ENCODE results near the gene SMIM45.
A peak's percentile ranks its signal among the peaks of the same experiment; 100 is the strongest.

The SMIM45 gene

GRCh38 chr22:41913842-41914534 is 38.0 kb upstream of the SMIM45 start:
- Mint-ChIP-seq H3K36me3 (ENCODE audit: unreplicated experiment) (no peaks in the 10 kb centered on the region), H3K4me3 (ENCODE audit: unreplicated experiment) (no peak overlapping the region), H3K4me1 (ENCODE audit: low read depth, unreplicated experiment) (peaks cover 4% of the 10 kb centered on the region), H3K9me3 (ENCODE audit: unreplicated experiment) (peaks cover 5% of the 10 kb centered on the region), H3K27ac (ENCODE audit: unreplicated experiment) (no peak overlapping the region), H3K27me3 (ENCODE audit: unreplicated experiment) (peaks cover 36% of the 10 kb centered on the region)
- no peak for TF ChIP-seq CTCF (IDR thresholded peaks at IDR 0.05; ENCODE audit: partially characterized antibody, unreplicated experiment)
- peak; percentile 41 for DNase-seq

GRCh38 chr22:41914611-41915034 is 37.3 kb upstream of the SMIM45 start:
- no peaks in the 10 kb centered on the region for H3K36me3 Mint-ChIP-seq (ENCODE audit: unreplicated experiment)
- peaks cover 2% of the 10 kb centered on the region for H3K4me1 Mint-ChIP-seq (ENCODE audit: low read depth, unreplicated experiment)
- peaks cover 36% of the 10 kb centered on the region for H3K27me3 Mint-ChIP-seq (ENCODE audit: unreplicated experiment)
- no peak for DNase-seq
- no peak overlapping the region for H3K4me3 Mint-ChIP-seq (ENCODE audit: unreplicated experiment)
- TF ChIP-seq CTCF (IDR thresholded peaks at IDR 0.05; ENCODE audit: partially characterized antibody, unreplicated experiment), result no peak
- H3K27ac Mint-ChIP-seq (ENCODE audit: unreplicated experiment), result no peak overlapping the region
- H3K9me3 Mint-ChIP-seq (ENCODE audit: unreplicated experiment), result peaks cover 5% of the 10 kb centered on the region

GRCh38 chr22:41915035-41915785 is 36.7 kb upstream of the SMIM45 start, which contains the start of gene SHISA8:
Gene SHISA8, minus strand, starts transcription at chr22:41915074. Its CDS starts 407 bp downstream, at chr22:41914667.
- peak; percentile 68 for DNase-seq
- peaks cover 36% of the 10 kb centered on the region for H3K27me3 Mint-ChIP-seq (ENCODE audit: unreplicated experiment)

GRCh38 chr22:41915786-41916493 is 36.0 kb upstream of the SMIM45 start:
- no peak for DNase-seq
- Mint-ChIP-seq H3K4me3 (ENCODE audit: unreplicated experiment) (peak overlapping the region; percentile 59), H3K36me3 (ENCODE audit: unreplicated experiment) (no peaks in the 10 kb centered on the region), H3K27ac (ENCODE audit: unreplicated experiment) (no peak overlapping the region), H3K27me3 (ENCODE audit: unreplicated experiment) (peaks cover 38% of the 10 kb centered on the region), H3K9me3 (ENCODE audit: unreplicated experiment) (peaks cover 5% of the 10 kb centered on the region), H3K4me1 (ENCODE audit: low read depth, unreplicated experiment) (peaks cover 2% of the 10 kb centered on the region)
- TF ChIP-seq CTCF (IDR thresholded peaks at IDR 0.05; ENCODE audit: partially characterized antibody, unreplicated experiment), result no peak

More at GRCh38 chr22:41915035-41915785, 36.7 kb upstream of the SMIM45 start, which contains the start of gene SHISA8:
- H3K27ac Mint-ChIP-seq (ENCODE audit: unreplicated experiment), result no peak within 1 kb of the TSS
- TF ChIP-seq CTCF (IDR thresholded peaks at IDR 0.05; ENCODE audit: partially characterized antibody, unreplicated experiment), result no peak
- peaks cover 5% of the 10 kb centered on the region for H3K9me3 Mint-ChIP-seq (ENCODE audit: unreplicated experiment)
- peaks cover 2% of the 10 kb centered on the region for H3K4me1 Mint-ChIP-seq (ENCODE audit: low read depth, unreplicated experiment)
- no peaks in the 10 kb centered on the region for H3K36me3 Mint-ChIP-seq (ENCODE audit: unreplicated experiment)
- H3K4me3 Mint-ChIP-seq (ENCODE audit: unreplicated experiment), result peak within 1 kb of the TSS; percentile 59
